ENCODE data around the gene TFPI. TPM values are rescaled to one million over a fixed set of nuclear protein-coding genes. Genes with fewer than 3 reads are reported as not detected.

The TFPI gene
- total and polyA plus RNA-seq, 10 of the 15 experiments (the other 5 are each of a cell fraction or from before 2014, with no cell fraction given): 0.07 to 0.59 (median 0.34) TPM

DNA sequence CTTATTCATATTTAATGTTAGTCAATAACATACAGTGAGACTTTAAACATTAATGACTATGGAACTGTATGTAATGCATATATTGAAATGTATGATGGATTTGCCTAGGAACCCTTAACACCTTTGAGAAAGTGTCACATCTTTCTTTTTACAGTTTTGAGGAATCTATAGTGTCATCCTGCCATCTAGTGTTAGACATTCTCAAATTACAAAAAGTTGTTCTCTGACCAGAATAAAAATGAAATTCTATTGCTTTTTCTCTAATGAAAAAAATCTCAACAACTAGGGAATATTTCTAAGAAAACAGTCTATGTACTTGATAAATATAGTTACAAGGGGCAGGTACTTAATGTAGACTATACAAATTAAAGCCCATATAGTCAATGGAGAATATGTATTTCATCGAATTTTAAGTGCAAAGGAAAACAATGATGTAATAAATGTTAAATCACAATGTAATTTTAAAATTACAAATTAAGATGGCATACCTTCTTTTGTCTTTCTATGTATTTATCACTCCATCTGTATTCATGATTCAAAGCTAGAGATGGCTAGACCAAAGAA lies 101.1 kb downstream of the TFPI start:
- RAD21 ChIA-PET (ENCODE audit: unreplicated experiment): interaction anchor here (0.6 to 6.3 kb wide), 13 partner anchors 23 to 949 kb away, joined by 3 to 97 read pairs (median 6); no protein-coding TSS in a partner anchor
- 0% methylated on average over 1 of the region's 1 CpG for WGBS (ENCODE audit: insufficient coverage, insufficient replicate concordance, low lambda C conversion rate, missing lambda C conversion rate)
- Histone ChIP-seq H3K4me3 (no peak overlapping the region), H2AFZ (ENCODE audit: control insufficient read depth, low read depth, low read length) (no peak overlapping the region), H3K27me3 (replicated peaks in 1 of 2; ENCODE audit: control insufficient read depth in 2 of 2, insufficient read depth in 2 of 2, low read length in 1 of 2) (no peaks in the 10 kb centered on the region), H3K9ac (ENCODE audit: control insufficient read depth, insufficient read depth, low read length) (no peak overlapping the region), H3K36me3 (ENCODE audit: control insufficient read depth in 2 of 2, insufficient read depth in 2 of 2, low read length in 1 of 2) (no peaks in the 10 kb centered on the region), H3K4me2 (ENCODE audit: control insufficient read depth, insufficient read depth) (no peak overlapping the region), H3K79me2 (ENCODE audit: control insufficient read depth, insufficient read depth, low read length) (no peaks in the 10 kb centered on the region), H3K9me3 (replicated peaks; ENCODE audit: control insufficient read depth, insufficient read depth, low read length) (no peaks in the 10 kb centered on the region), H3K4me1 (ENCODE audit: control insufficient read depth, insufficient read depth, low read length) (no peaks in the 10 kb centered on the region), H4K20me1 (ENCODE audit: control insufficient read depth, insufficient read depth) (no peaks in the 10 kb centered on the region), H3K27ac (ENCODE audit: control insufficient read depth, insufficient read depth) (no peak overlapping the region)
- in situ Hi-C loops (cut with MboI) (loop anchor here (25.0 kb wide), 1 partner anchor 966 kb away; the partner anchor contains the start of gene ZC3H15), intact Hi-C loops (cut with micrococcal nuclease; ENCODE audit: unreplicated experiment) (loop anchor here (1.0 to 5.0 kb wide), 5 partner anchors 154 to 946 kb away; no protein-coding TSS in a partner anchor)
- ATAC-seq (0 out of 3 replicates have a peak, but pooled peaks have one; percentile 11), FAIRE-seq (no peak), DNase-seq (ENCODE audit: low read depth, low spot score) (no peak)
- BruUV-seq (replicated peaks): no TSS peak
- TF ChIP-seq SMC3 (IDR thresholded peaks at IDR 0.05; ENCODE audit: borderline replicate concordance, low read length) (peak; percentile 77; the same call in 1 of the 2 replicates), BCL11A (IDR thresholded peaks at IDR 0.05; ENCODE audit: low read depth, low read length) (no peak), TAF1 (IDR thresholded peaks at IDR 0.05; ENCODE audit: borderline replicate concordance, low read depth, low read length) (no peak), ZSCAN29 (IDR thresholded peaks at IDR 0.05) (no peak), MTA3 (IDR thresholded peaks at IDR 0.05; ENCODE audit: borderline replicate concordance, low read length) (no peak), RAD21 (IDR thresholded peaks at IDR 0.05; ENCODE audit: insufficient read depth, low read depth, low read length) (peak; percentile 81), RAD51 (IDR thresholded peaks at IDR 0.05) (no peak), FOS (IDR thresholded peaks at IDR 0.05; ENCODE audit: borderline replicate concordance, extremely low read depth, insufficient read length) (no peak), ZNF24 (IDR thresholded peaks at IDR 0.05) (0 out of 2 replicates have a peak, but pooled peaks have one; percentile 63), NR2F1 (conservative IDR thresholded peaks at IDR 0.05) (no peak), JUND (IDR thresholded peaks at IDR 0.05; ENCODE audit: low read depth, low read length) (no peak), CREB1 (IDR thresholded peaks at IDR 0.05; ENCODE audit: low read depth) (no peak)
- TF ChIP-seq, protein P1, sequence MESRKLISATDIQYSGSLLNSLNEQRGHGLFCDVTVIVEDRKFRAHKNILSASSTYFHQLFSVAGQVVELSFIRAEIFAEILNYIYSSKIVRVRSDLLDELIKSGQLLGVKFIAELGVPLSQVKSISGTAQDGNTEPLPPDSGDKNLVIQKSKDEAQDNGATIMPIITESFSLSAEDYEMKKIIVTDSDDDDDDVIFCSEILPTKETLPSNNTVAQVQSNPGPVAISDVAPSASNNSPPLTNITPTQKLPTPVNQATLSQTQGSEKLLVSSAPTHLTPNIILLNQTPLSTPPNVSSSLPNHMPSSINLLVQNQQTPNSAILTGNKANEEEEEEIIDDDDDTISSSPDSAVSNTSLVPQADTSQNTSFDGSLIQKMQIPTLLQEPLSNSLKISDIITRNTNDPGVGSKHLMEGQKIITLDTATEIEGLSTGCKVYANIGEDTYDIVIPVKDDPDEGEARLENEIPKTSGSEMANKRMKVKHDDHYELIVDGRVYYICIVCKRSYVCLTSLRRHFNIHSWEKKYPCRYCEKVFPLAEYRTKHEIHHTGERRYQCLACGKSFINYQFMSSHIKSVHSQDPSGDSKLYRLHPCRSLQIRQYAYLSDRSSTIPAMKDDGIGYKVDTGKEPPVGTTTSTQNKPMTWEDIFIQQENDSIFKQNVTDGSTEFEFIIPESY (IDR thresholded peaks at IDR 0.05): no peak
- TF ChIP-seq, protein P2, sequence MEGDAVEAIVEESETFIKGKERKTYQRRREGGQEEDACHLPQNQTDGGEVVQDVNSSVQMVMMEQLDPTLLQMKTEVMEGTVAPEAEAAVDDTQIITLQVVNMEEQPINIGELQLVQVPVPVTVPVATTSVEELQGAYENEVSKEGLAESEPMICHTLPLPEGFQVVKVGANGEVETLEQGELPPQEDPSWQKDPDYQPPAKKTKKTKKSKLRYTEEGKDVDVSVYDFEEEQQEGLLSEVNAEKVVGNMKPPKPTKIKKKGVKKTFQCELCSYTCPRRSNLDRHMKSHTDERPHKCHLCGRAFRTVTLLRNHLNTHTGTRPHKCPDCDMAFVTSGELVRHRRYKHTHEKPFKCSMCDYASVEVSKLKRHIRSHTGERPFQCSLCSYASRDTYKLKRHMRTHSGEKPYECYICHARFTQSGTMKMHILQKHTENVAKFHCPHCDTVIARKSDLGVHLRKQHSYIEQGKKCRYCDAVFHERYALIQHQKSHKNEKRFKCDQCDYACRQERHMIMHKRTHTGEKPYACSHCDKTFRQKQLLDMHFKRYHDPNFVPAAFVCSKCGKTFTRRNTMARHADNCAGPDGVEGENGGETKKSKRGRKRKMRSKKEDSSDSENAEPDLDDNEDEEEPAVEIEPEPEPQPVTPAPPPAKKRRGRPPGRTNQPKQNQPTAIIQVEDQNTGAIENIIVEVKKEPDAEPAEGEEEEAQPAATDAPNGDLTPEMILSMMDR (IDR thresholded peaks at IDR 0.05 in 2 of 3, conservative IDR thresholded peaks at IDR 0.05 in 1 of 3; ENCODE audit: control insufficient read depth in 2 of 3, extremely low read depth in 1 of 3, insufficient read depth in 1 of 3, low read depth in 3 of 3, low read length in 3 of 3): peak; percentile 8 to 67 (median 27); a peak in 4 of 6 replicates
- TF ChIP-seq, protein P3, sequence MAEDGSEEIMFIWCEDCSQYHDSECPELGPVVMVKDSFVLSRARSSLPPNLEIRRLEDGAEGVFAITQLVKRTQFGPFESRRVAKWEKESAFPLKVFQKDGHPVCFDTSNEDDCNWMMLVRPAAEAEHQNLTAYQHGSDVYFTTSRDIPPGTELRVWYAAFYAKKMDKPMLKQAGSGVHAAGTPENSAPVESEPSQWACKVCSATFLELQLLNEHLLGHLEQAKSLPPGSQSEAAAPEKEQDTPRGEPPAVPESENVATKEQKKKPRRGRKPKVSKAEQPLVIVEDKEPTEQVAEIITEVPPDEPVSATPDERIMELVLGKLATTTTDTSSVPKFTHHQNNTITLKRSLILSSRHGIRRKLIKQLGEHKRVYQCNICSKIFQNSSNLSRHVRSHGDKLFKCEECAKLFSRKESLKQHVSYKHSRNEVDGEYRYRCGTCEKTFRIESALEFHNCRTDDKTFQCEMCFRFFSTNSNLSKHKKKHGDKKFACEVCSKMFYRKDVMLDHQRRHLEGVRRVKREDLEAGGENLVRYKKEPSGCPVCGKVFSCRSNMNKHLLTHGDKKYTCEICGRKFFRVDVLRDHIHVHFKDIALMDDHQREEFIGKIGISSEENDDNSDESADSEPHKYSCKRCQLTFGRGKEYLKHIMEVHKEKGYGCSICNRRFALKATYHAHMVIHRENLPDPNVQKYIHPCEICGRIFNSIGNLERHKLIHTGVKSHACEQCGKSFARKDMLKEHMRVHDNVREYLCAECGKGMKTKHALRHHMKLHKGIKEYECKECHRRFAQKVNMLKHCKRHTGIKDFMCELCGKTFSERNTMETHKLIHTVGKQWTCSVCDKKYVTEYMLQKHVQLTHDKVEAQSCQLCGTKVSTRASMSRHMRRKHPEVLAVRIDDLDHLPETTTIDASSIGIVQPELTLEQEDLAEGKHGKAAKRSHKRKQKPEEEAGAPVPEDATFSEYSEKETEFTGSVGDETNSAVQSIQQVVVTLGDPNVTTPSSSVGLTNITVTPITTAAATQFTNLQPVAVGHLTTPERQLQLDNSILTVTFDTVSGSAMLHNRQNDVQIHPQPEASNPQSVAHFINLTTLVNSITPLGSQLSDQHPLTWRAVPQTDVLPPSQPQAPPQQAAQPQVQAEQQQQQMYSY (CRISPR knock-in tag; IDR thresholded peaks at IDR 0.05): no peak
- POLR2A ChIA-PET: no interaction called here
- SMC1A ChIA-PET (ENCODE audit: uncharacterized antibody, unreplicated experiment): interaction anchor here (0.9 to 4.8 kb wide), 20 partner anchors 10 to 949 kb away, joined by 3 to 58 read pairs (median 4); no protein-coding TSS in a partner anchor
- CTCF ChIA-PET: interaction anchor here (0.6 to 6.0 kb wide), 17 partner anchors 23 to 1723 kb away, joined by 3 to 103 read pairs (median 4); no protein-coding TSS in a partner anchor

All from GM12878 (cell line).